Prostate gland (tissue), 2 donors: ENCODE results near the gene ATP2A2. TPM values are rescaled to one million over a fixed set of nuclear protein-coding genes. Genes with fewer than 3 reads are reported as not detected.
A peak's percentile ranks its signal among the peaks of the same experiment; 100 is the strongest.

ENCODE experiments used
- DNase-seq: peaks from one replicate; pipeline ENCODE4 v3.0.0-alpha.2; 2019; ENCODE audit warnings: low spot score
- H3K27ac ChIP-seq, 2 donors: fragments of 200-600 bp; sonication (generic); 2 replicates each; pipeline ENCODE4 v1.5.1; 2017 to 2019
- H3K27me3 ChIP-seq: fragments of 200-600 bp; sonication (generic); replicated peaks from 2 replicates; pipeline ENCODE4 v1.5.1; 2019; ENCODE audit not compliant: insufficient read depth
- H3K36me3 ChIP-seq, 2 donors: fragments of 200-600 bp; sonication (generic); 1 replicate in 1 of 2; 2 replicates in 1 of 2; pipeline versions ENCODE4 v1.5.1 to v1.8.1; 2017 to 2019
- H3K4me1 ChIP-seq: fragments of 200-600 bp; sonication (generic); replicated peaks from 2 replicates; pipeline ENCODE4 v1.5.1; 2019
- H3K4me3 ChIP-seq, 2 donors: fragments of 200-600 bp; sonication (generic); 2 replicates each; pipeline ENCODE4 v1.5.1; 2017 to 2019
- H3K9me3 ChIP-seq: fragments of 200-600 bp; sonication (generic); 2 replicates; pipeline ENCODE4 v1.5.1; 2017
- POLR2A ChIP-seq: fragments of 450-650 bp; IDR thresholded peaks from one replicate; pipeline ENCODE4 v1.6.1; 2016; ENCODE audit warnings: antibody characterized with exemption, mild to moderate bottlenecking
- POLR2AphosphoS5 ChIP-seq: sonication (generic); formaldehyde crosslinking; IDR thresholded peaks from one replicate; pipeline ENCODE4 v1.6.1; 2017; ENCODE audit warnings: antibody characterized with exemption
- WGBS: methylation state at CpG from one replicate; pipeline ENCODE4 v1.1.5; 2018; 5-methylcytosine and 5-hydroxymethylcytosine counted together
- intact Hi-C: fragments of 100-400 bp; cut with DNase I; formaldehyde crosslinking; loops from one replicate; pipeline ENCODE4 v1.14.2; 2022
- total RNA-seq, 2 donors: library from RNA; depleted of rRNA; stranded (reverse); fragments of >200 nt; gene quantifications; one replicate each; pipeline ENCODE4 v1.1.0, GENCODE V29; 2016
- TF ChIP-seq, protein P1 (sequence below), 4 experiments: fragments of 200-600 bp in 2 of 4; fragments of 450-650 bp in 2 of 4; sonication (generic) in 2 of 4; IDR thresholded peaks; 1 replicate in 3 of 4; 2 replicates in 1 of 4; pipeline ENCODE4 v1.5.1; 2016 to 2019; ENCODE audit warnings: antibody characterized with exemption in 4 of 4, mild to moderate bottlenecking in 2 of 4, moderate library complexity in 2 of 4

The ATP2A2 gene
- total RNA-seq, 2 donors from 2014 or later, result 121 to 209 TPM

DNA sequence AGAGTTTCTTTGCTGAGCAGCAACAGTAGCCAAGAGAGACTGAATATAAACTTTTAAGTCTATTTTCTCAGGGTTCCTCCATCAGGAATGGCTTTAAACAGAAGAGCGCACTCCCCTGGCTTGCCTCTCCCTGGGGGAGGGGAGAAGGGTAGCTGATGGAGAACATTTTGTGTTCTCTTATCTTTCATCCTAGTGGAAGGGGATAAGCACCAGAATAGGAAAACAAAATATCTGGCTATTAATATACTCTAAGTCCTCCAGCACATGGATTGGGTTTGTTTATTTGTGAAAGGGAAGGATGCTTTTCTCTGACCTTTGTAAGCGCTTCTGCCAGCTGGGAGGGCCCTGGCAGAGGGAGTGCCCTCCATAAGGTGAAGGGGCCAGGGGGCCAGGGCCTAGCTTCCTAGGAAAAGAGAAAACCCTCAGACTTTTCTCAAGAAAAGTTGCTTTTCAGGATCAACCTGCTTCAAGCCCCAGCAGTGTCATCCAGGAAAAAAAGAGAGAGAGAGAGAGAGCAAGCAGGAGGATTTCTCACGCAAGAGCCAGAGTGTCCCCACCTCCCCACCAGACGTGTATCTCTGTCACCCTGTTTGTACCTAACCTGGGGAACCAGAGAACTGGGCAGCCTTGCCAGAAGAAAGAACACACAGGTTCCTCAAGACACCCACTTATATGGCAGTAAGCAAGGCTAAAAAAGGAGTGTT, 34.3 kb upstream of the ATP2A2 start:
- H3K27me3 ChIP-seq, result no peaks in the 10 kb centered on the region
- peaks cover 24% of the 10 kb centered on the region for H3K4me1 ChIP-seq
- no peaks in the 10 kb centered on the region for H3K36me3 ChIP-seq
- peak; percentile 32 for DNase-seq
- TF ChIP-seq, protein P1, sequence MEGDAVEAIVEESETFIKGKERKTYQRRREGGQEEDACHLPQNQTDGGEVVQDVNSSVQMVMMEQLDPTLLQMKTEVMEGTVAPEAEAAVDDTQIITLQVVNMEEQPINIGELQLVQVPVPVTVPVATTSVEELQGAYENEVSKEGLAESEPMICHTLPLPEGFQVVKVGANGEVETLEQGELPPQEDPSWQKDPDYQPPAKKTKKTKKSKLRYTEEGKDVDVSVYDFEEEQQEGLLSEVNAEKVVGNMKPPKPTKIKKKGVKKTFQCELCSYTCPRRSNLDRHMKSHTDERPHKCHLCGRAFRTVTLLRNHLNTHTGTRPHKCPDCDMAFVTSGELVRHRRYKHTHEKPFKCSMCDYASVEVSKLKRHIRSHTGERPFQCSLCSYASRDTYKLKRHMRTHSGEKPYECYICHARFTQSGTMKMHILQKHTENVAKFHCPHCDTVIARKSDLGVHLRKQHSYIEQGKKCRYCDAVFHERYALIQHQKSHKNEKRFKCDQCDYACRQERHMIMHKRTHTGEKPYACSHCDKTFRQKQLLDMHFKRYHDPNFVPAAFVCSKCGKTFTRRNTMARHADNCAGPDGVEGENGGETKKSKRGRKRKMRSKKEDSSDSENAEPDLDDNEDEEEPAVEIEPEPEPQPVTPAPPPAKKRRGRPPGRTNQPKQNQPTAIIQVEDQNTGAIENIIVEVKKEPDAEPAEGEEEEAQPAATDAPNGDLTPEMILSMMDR (IDR thresholded peaks at IDR 0.05), result no peak
- peak; percentile 57 for TF ChIP-seq POLR2AphosphoS5
- H3K4me3 ChIP-seq, result no peak overlapping the region
- intact Hi-C loops, result loop anchor here (2.0 kb wide), 1 partner anchor 24 kb away; no protein-coding TSS in a partner anchor
- peak overlapping the region; percentile 84 to 89 for H3K27ac ChIP-seq
- WGBS, result 31% methylated on average over 4 of the region's 4 CpGs
- no peaks in the 10 kb centered on the region for H3K9me3 ChIP-seq

DNA sequence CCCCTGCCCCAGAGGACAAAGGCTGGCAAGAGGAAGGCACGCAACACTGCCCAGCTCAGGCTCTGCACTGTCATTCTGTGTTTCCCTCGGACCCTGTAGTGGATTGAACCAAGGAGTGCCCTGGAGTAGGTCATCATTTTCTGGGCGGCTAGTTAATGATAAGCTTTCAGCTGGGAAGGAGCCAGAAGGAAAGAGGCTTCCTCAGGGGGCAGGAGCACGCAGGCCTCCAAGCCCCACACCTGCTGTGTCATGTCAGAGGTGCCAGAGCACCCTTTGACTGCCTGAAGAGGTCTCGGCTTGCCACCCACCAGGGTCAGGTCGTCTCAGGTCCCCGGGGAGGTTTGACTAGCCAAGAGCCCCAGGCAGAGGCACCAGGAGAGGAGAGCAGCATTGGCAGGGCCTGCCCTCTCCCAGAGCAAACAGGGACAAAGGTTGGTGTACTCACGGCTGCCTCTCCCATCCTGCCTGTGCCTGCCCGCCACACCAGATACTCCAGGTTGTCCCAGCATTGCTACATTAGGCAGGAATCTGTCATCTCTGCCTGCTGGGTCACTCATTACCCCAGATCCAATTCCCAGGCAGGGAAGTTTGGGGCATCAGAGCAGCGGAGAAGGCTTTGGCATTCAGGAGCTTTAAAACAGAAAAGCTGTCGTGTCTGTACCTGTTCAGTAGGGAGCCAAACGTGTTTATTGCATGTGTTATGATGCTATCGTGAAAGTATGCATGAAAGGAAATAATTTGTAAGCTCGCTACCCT, 33.5 kb upstream of the ATP2A2 start:
- no peaks in the 10 kb centered on the region for H3K9me3 ChIP-seq
- peak overlapping the region; percentile 84 to 89 for H3K27ac ChIP-seq
- H3K4me1 ChIP-seq, result peaks cover 24% of the 10 kb centered on the region
- DNase-seq, result peak; percentile 82
- no peaks in the 10 kb centered on the region for H3K27me3 ChIP-seq
- intact Hi-C loops, result loop anchor here (2.0 kb wide), 1 partner anchor 23 kb away; no protein-coding TSS in a partner anchor
- 41% methylated on average over 14 of the region's 14 CpGs for WGBS
- no peak overlapping the region for H3K4me3 ChIP-seq
- peak; percentile 83 for TF ChIP-seq POLR2AphosphoS5
- TF ChIP-seq, protein P1 (IDR thresholded peaks at IDR 0.05), result no peak
- H3K36me3 ChIP-seq, result no peaks in the 10 kb centered on the region

DNA sequence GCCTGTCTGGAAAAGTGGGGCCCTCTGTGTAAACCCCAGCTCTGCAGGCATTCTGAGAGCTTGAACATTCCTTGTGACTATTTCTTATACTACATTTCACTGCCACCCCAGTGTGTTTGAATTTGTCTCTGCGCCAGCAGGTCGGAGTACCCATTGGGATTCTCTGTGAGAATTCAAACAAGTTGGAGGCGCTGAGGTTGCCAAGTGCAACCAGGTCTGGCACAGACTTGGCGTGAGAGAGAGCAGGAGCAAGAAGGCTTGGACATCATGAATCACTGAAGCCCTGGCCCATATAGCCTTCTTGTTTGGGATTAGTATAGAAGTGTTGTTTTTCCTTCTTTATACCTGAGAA, 33.0 kb upstream of the ATP2A2 start:
- Histone ChIP-seq H3K27ac (peak overlapping the region; percentile 84 to 89), H3K36me3 (no peaks in the 10 kb centered on the region), H3K9me3 (no peaks in the 10 kb centered on the region), H3K27me3 (no peaks in the 10 kb centered on the region), H3K4me3 (no peak overlapping the region), H3K4me1 (peaks cover 24% of the 10 kb centered on the region)
- DNase-seq, result no peak
- 39% methylated on average over 4 of the region's 4 CpGs for whole genome bisulfite sequencing
- TF ChIP-seq POLR2AphosphoS5, result no peak
- intact Hi-C loops, result no loop called here

DNA sequence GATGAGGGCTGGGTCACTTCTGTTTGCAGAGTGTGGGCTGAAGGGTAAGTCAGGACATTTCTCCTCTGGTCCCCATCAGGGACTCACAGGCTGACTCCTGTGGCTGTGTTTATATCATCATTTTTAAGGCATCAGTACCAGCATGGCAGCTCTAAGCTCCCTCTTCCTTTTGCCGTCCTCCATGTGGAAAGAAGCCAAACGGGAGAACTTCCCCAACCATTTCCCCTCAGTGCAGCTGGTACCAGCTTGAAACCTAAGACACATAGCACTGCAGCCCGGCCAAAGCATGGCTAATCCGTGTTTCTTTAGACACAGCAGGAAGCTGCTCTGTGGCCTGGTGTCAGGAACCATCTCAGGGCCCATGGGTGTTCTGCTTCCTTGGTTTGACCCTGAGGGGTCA, 31.9 kb upstream of the ATP2A2 start:
- no peaks in the 10 kb centered on the region for H3K36me3 ChIP-seq
- TF ChIP-seq, protein P1 (IDR thresholded peaks at IDR 0.05), result no peak
- TF ChIP-seq POLR2AphosphoS5 (no peak), POLR2A (no peak)
- intact Hi-C loops, result no loop called here
- WGBS, result 23% methylated on average over 4 of the region's 4 CpGs
- no peaks in the 10 kb centered on the region for H3K9me3 ChIP-seq
- H3K4me3 ChIP-seq, result no peak overlapping the region
- peaks cover 24% of the 10 kb centered on the region for H3K4me1 ChIP-seq
- H3K27ac ChIP-seq, result peak overlapping the region; percentile 84 to 89
- no peaks in the 10 kb centered on the region for H3K27me3 ChIP-seq
- DNase-seq, result no peak

DNA sequence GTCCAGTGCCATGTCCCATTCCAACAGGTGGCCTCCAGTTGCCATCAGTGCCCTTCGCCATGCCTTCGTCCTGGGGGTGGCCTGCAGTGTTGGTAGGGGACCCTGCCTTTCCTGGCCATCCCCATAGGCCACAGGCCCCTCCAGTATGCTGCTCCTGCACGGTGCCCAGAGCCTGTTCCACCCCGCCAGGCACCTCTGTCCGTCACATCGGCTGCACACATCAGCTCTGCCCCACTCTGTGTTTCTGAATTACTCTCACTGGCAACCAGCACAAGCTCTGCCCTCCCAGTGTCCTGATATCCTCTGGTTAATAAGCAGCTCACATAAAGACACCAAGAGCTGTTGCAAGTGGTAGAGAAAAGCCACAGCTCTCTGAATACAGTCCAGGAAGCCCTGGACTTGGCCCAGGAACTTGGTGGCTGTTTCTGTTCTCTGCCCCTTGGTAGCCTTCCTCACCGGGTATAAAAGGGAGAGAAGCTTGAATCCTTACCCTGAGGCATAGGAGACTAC, 31.3 kb upstream of the ATP2A2 start:
- peaks cover 24% of the 10 kb centered on the region for H3K4me1 ChIP-seq
- intact Hi-C loops, result no loop called here
- peak; percentile 46 for DNase-seq
- peak overlapping the region; percentile 84 to 89 for H3K27ac ChIP-seq
- no peaks in the 10 kb centered on the region for H3K9me3 ChIP-seq
- no peak overlapping the region for H3K4me3 ChIP-seq
- TF ChIP-seq POLR2AphosphoS5, result peak; percentile 52
- TF ChIP-seq, protein P1 (IDR thresholded peaks at IDR 0.05), result no peak
- WGBS, result 59% methylated on average over 7 of the region's 7 CpGs
- H3K27me3 ChIP-seq, result no peaks in the 10 kb centered on the region
- no peaks in the 10 kb centered on the region for H3K36me3 ChIP-seq
